ENCODE results near the gene LPAR5.
A peak's percentile ranks its signal among the peaks of the same experiment; 100 is the strongest.

LPAR5 gene

GRCh38 chr12:6638305-6638704 lies 2.5 kb upstream of the LPAR5 start:
- DNase-seq (ENCODE audit: low spot score): no peak

DNA sequence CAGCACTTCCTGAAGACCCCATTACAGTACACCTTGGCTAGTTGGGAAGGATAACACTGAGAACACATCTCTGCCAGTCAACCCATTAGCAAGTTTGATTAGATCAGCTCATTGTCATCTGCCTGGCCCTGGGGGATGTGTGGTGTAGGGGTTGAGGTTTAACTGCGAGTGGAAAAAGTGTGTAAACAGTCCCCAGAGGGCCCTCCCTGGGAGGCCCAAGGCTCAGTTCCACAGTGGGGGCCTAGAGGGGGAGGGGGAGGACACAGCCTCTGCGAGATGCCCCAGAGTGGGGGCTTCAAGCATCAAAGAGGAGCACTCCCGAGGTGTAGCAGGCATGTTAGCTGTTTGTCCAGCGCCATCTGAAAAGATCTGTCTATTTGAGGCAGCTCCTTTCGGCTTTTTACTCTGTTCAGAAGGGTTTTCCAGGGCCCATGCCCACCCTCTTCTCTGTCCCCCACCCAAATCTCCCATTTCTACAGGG lies 344 bp downstream of the LPAR5 start:
- DNase-seq (ENCODE audit: low spot score): no peak

DNA sequence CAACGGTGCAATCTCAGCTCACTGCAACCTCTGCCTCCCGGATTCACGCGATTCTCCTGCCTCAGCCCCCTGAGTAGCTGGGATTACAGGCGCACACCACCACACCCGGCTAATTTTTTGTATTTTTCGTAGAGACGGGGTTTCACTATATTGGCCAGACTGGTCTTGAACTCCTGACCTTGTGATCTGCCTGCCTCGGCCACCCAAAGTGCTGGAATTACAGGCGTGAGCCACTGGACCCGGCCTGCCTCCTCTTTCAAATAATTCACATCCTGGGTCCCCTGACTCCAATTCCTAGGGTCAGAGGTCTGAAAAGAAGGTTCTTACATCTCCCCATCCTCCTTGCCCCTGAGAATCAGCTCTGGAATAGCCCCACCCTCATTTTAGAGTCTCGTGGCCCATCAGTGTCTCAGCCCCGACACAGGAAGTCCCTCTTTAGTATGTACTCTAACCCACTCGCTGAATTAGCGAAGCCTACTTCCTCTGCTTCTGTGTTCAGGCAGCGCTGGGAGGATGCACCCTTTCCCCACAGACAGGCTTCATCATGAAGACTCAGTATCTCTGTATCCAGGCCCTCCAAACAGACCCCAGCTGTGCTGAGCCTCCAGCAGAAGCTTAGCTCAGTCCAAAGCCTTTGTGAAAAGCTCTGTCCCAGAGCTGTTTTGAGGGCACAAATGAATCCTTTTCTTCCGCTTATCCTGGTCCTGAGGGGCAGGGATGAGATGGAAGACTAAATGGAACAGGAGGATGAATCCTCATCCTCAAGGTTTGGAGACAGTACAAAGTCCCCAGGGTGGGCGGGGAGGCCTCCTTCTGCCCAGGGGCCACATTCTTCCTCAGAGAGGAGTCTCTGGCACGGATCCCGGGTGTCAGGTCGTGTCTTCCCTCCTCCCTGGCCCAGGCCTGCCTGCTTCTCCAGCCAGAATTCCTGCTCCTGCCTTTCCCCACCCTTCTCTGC lies 3.5 kb downstream of the LPAR5 start:
- DNase-seq (ENCODE audit: low spot score): no peak

GRCh38 chr12:6631549-6631961 lies 4.2 kb downstream of the LPAR5 start:
- no peak for DNase-seq (ENCODE audit: low spot score)

DNA sequence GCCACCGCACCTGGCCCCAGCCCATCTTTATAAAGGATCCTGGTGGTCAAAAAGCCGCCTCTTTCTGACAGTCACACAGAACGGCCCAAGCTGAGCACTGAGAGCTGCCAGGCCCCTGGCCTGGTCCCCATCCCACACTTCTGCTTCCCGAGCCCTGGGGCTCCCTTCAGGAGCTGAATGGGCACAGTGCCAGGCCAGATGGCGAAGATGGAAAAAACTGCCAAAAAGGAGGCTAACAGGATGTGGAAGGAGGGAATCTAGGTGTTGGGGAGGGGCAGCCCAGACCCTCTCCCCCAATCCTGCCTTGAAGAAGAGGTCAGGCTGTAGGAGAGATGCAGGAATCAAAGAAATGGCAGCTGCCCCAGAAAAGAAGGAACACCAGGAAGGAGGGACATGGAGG lies 5.0 kb downstream of the LPAR5 start:
- DNase-seq (ENCODE audit: low spot score): no peak

DNA sequence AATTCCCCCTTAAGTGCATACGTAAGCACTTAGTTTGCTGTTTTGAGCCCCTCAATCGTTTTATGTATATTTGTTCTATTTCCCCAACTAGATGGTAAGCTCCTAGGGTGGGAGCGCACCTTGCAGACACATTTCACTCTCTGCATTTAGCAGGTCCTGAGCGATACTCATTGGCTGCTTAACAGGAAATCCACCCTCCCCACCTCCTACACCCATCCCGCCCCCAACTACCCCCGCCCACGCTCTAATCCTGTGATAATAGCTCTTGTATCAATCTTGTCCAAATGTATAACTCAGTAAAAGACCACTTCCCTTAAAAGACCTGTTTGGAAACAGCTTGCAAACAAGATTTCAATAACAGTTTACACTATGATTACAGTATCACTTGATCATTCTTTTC lies 8.1 kb downstream of the LPAR5 start:
- no peak for DNase-seq (ENCODE audit: low spot score)

DNA sequence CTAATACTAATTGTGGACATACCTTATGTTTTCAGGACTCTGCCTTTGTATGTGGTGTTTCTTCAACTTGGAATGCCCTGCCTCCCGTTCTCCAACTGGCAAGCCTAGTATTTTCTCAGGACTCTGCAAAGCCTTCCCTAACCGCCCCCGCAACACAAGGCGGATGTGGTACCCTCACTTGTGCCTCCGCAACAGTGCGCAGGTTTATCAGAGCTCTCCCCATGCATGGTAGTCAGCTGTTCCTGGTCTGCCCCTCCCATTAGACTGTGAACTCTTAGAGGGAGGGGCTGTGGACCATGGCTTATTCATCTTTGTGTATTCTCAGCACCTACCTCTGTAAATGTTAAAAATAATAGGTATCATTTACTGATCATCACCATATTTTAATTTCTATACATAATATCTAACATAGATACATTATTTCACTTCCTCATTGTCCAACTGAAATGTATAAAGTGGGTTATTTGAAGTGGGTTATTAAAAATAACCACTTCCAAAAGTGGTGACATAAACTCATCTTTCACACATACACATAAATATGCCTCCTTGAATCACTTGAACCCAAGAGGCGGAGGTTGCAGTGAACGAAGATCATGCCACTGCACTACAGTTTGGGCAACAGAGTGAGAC lies 9.0 kb downstream of the LPAR5 start:
- no peak for DNase-seq (ENCODE audit: low spot score)

GRCh38 chr12:6620885-6621274 lies 14.9 kb downstream of the LPAR5 start:
- DNase-seq (ENCODE audit: low spot score): no peak

GRCh38 chr12:6620137-6620884 lies 15.4 kb downstream of the LPAR5 start:
- DNase-seq (ENCODE audit: low spot score): no peak

- DNase-seq (ENCODE audit: low spot score): no peak
Observed at GRCh38 chr12:6618483-6619225, 17.1 kb downstream of the LPAR5 start.

GRCh38 chr12:6615802-6616201 lies 20.0 kb downstream of the LPAR5 start:
- no peak for DNase-seq (ENCODE audit: low spot score)

DNA sequence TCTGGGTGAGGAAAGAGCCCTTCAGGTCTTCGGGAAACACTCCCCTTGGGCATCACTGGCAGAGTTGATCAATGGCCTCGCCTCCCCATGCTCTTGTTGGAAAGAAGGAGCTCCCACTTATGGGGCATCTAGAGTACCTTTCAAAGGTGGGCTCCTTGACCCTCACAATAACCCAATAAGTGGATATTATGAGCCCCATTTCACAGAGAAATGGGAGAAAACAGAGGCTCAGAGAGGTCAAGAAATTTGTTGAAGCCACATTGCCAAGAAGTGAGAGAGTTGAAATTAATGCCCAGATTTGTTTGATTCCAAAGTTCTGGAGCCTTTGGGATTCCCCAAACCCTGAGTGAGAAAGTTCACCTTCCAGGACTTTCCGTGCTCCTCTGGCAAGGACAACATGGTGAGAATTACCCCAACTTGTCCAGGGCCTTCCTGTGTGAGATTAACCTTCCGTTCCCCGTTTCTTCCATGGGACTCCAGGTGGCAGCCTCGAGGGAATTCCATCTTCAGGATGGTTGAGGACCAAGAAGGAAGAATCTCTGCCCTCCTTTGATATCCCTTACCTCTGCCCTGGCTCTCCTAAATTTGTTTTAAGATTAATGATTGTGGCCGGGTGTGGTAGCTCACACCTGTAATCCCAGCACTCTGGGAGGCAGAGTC lies 21.1 kb downstream of the LPAR5 start:
- DNase-seq (ENCODE audit: low spot score): no peak

DNA sequence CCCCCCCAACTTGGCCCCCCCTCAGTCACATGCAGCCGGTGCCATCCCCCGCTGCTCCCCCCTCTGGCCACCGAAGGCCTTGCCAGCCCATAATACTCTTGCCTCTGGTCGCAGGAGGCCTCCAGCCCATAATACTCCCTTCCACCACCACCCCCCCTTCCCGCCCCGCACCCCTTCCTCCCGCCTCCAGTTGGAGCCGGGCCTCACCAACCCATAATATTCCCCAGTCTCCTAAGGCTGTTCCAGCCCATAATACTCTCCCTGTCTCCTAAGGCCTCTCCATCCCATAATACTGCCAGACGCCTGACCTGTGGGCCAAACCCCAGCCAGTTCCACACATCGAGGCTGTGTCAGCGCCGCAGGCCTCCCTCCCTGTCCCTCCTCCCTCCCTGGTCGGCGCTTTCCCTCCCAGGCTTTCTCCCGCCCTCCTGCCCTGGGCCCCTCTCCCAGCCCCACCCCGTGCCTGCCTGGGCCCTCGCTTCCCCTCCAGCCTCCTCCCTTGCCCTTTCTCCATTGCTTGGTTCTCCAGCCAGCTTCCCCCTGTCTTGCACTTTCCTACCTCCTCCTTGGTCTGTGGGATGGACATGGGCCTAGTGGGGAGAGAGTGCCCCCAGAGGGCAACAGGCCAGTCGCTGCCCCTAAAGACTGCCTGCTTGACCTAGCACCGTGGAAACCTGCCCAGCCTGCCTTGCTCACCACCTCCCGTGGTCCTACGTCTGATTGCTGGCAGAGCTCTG lies 21.8 kb downstream of the LPAR5 start:
- DNase-seq (ENCODE audit: low spot score): peak; percentile 99

DNA sequence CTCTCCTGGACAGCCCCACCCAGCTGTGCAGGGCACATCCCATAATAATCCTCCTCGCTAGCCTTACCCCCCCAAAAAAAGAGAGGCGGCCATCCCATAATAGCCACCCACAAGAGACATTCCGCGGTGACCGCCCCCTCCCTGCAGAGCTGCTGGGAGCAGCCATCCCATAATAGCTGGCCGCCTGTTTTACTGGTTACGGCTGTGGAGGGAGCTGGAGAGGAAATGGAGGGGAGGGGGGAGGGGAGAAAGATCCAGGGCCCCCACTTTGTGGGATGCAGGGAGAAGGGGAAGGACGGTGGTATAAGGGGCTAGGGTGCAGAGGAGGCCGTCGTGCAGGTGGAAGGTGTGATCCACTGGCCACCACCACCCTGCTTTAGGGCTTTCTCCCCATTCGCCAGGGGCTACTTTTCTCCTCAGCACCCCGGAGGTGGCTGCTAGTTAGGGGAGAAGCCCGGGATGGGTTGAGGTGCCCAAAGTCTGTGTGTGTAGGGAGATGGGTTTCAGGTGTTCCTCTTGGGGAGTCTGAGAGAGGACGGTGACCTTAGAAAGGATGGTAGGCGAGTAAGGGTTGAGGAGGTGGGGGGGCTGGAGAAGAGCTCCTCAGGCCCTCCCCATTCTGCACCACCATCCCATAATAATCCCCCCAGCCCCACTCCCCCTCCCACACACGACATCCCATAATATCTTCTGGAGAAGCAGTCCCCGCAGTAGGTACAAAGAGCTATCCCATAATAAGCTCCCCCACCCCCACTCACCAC lies 22.6 kb downstream of the LPAR5 start:
- DNase-seq (ENCODE audit: low spot score): peak; percentile 88

DNA sequence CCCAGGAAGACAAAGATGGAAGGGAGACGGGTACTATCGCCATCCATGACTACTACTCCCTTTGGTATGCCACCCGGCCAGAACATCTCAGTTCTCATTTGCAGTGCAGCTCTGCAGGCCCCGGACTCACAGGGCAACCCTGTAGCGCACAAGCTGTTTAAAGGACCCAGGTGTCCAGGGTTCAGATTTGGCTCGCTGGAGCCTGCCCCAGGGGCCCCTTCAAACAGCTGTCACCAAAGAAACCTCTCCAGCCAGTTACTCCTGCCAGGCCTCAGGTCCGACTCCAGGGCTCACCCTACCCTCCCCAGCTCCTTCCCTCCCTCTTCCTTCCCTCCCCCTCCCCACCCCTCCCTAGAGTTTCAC lies 23.1 kb downstream of the LPAR5 start:
- no peak for DNase-seq (ENCODE audit: low spot score)

DNA sequence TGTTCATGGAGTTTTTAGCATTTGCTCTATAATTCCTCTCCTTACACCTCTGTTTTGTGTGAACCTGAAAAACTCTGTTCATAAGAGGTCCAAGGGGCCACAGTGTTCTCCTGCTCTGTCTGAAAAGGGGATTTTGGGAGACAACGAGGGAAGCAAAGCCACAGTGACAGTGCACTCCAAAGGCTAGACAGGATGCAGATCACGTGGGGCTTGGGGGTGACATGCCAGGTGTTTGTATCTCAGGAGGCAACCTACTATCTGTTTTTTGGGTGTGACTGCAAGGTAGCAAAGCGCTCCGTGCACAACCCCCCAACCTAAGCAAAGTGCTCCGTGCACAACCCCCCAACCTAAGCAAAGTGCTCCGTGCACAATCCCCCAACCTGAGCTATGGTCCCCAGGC lies 23.5 kb downstream of the LPAR5 start:
- DNase-seq (ENCODE audit: low spot score): no peak

GRCh38 chr12:6608592-6609281 lies 27.0 kb downstream of the LPAR5 start:
- DNase-seq (ENCODE audit: low spot score): no peak

- DNase-seq (ENCODE audit: low spot score): peak; percentile 85
Observed at GRCh38 chr12:6607751-6608591, 27.8 kb downstream of the LPAR5 start.

All from globus pallidus (tissue), 1 donor.